Fibroblast of skin of back (primary cell): ENCODE measurements around the gene SEC14L5.
"Not testable (repeated sequence)": the region's sequence is repeated elsewhere in the genome, so short reads cannot be mapped to it uniquely, and the experiment has no call there.

ENCODE experiments used
- DNase-seq: peaks from one replicate; pipeline ENCODE4 v3.0.0-alpha.2; 2013

Gene SEC14L5

DNA sequence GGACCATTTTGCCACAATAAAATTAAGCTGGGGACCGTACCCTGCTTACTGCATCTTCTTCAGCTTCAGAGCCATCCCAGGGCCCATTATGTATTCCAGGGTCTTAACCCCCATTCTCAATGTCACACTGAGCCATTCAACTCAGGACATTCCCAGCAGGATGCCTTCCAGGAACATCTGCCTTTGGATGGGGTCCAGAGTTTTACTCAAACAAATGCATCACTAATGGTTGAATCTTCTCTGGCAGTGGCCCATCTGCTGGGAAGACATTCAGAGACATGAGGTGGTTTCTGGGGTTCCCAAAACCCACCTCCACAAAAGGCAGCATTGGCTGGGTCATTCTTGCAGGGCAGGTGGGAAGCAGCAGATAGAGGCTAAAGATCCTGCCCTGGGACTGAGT lies 3.4 kb upstream of the SEC14L5 start:
- no peak for DNase-seq

- DNase-seq, result no peak
Measured at GRCh38 chr16:4957420-4957719, 760 bp upstream of the SEC14L5 start.

GRCh38 chr16:4958510-4959438 lies 644 bp downstream of the SEC14L5 start:
- no peak for DNase-seq

DNA sequence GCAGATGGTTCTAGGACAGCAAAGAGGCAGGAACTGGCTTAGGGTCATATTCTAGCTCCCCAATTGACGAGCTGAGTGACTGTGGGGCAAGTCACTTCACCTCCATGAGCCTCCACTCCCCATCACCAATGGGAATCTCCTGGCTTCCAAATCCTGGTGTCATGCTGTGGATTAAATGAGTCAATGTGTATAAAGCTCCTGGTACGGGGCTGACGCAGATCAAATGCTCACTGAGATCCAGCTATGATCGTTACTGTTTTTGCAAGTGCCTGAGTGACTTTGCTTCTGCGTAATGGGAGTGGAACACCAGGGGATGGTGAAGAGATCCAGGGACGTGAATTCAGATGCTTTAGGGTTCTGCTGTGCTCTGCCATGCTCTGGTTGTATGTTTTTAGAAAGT lies 2.4 kb downstream of the SEC14L5 start:
- no peak for DNase-seq

DNA sequence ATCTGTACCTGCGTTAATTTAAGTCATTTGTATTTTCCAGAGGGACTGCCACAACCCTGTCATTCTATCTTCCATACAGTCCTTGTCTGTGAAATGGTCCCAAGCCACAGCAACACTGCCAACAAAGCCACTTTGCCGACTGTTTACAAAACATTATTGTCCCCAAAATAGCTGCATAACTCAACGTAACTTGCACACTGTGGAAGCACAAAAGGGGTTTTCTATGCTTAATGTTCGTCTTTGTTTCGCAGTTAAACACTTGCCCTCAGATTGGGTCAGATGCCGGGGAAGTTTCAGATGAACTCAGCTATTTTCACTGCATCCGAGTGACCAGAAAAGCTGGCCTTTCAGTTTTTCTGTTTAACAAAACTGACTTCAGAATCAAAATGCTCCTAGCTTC lies 4.6 kb downstream of the SEC14L5 start:
- no peak for DNase-seq

DNA sequence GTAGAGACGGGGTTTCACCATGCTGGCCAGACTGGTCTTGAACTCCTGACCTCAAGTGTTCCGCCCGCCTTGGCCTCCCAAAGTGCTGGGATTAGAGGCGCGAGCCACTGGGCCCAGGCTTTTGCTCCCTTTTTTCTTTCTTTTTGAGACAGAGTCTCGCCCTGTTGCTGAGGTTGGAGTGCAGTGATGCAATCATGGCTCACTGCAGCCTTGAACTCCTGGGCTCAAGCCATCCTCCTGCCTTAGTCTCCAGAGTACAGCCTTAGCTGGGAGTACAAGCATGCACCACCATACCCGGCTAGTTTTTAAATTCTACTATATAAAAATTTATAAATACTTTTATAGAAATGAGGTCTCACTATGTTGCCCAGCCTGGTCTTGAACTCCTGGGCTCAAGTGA lies 5.4 kb downstream of the SEC14L5 start:
- DNase-seq, result not testable (repeated sequence)

- DNase-seq, result no peak
Measured at GRCh38 chr16:4966736-4967453, 8.8 kb downstream of the SEC14L5 start.

DNA sequence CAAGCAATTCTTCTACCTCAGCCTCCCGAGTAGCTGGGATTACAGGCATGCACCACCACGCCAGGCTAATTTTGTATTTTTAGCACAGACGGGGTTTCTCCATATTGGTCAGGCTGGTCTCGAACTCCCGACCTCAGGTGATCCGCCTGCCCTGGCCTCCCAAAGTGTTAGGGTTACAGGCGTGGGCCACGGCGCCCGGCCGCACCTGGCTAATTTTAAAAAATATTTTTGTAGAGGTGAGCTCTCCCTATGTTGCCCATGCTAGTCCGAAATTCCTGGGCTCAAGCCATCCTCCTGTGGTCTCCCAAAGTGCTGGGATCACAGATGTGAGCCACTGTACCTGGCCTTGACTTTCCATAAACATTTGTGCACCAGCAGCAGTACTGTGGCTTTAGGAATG lies 10.1 kb downstream of the SEC14L5 start:
- DNase-seq, result not testable (repeated sequence)

DNA sequence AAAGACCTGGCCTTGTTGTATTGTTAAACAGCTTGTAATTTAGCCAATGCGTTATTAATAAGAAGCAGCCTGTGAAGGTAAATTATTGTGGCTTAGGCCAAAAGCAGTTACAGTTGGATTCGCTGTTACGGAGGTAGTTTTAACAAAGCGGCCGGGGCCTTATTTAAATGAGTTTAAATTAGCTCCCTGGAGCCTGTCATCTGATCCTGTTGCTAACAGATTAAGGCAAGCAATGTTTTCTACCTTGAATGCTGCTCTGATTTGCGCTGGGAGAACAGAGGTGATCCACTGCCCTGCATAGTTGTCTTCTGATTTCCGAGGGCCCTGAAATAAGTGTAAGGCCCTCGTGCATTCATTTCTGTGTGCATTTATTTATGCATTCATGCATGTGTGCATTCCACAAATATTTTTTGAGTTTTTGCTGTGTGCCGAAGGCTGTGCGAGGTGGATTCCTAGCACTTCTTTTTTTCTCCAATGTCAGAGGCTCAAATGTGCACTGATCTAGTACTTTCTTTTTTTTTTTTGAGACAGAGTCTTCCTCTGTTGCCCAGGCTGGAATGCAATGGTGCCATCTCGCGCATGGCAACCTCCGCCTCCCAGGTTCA lies 10.9 kb downstream of the SEC14L5 start:
- no peak for DNase-seq

DNA sequence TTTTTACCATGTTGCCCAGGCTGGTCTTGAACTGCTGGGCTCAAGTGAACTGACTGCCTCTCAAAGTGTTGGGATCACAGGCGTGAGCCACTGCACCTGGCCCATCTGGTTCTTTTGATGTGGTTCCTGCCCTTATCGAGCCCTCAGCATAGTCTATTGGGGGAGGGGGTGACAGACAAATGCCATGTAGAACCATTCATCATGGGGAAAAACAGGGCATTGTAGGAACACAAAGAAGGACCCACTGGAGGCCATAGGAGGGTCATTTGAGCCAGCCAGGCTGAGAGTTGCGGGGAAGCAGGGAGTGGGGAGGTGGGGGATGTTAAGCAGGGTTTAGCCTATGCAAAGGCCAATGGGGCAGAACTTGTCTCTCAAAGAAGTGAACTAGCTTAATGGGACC lies 11.9 kb downstream of the SEC14L5 start:
- DNase-seq, result no peak

DNA sequence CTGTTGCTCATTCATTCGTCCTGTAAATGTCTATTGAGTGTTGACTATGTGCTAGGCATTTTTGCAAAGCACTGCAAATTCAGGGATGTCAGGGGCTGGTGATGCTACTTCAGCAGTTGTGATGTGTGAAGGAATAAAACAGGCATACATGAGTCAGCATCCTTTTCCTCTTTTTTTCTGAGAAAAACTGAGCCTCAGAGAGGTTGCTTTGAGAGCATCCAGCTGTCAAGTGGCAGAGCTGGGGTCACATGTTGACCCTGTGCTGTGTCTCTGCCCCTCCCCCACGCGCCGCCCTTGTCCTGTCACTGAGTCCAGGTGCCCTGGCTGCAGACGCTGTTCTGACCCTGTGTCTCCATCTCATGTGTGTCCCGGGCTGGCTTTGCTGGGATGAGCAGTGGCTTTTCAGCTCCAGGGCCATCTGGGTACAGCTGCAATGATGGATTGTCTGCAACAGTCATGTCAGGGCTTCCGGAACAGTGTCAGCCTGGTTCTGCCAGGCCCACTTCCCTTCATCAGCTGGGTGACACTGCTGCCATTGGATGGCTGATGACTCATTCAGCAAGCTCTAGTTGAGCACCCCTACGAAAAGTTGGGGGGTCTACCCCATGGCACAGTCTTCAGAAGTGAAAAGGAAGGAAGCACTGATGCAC lies 14.9 kb downstream of the SEC14L5 start:
- DNase-seq, result no peak

- no peak for DNase-seq
Measured at GRCh38 chr16:4976079-4976478, 17.9 kb downstream of the SEC14L5 start.

DNA sequence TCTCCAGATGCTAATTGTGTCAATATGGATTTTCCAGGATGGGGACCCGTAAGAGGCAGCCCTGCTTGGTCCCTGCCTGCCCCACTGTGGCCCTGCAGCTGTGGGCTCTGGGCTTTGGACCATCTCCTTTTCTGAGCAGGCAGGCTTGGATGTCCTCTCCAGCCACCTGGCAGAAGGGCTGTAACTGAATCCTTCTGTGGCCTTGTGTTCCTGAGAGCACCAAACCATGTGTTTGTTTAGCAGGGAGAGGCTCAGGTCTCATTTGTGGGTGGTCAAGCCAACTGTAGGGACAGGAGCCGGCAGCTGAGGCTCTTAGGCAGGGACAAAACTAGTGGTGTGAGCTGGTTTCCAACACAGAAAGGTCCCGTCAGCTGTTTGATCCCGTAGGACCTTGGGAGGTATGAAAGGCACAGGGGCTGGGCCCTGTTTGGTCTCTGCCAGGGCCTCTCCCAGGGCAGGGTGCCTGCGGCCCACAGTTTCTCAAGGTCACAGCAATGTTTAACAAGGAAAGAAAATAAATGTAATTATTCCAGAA lies 18.5 kb downstream of the SEC14L5 start:
- DNase-seq, result no peak

GRCh38 chr16:4979164-4979563 lies 21.0 kb downstream of the SEC14L5 start:
- no peak for DNase-seq

DNA sequence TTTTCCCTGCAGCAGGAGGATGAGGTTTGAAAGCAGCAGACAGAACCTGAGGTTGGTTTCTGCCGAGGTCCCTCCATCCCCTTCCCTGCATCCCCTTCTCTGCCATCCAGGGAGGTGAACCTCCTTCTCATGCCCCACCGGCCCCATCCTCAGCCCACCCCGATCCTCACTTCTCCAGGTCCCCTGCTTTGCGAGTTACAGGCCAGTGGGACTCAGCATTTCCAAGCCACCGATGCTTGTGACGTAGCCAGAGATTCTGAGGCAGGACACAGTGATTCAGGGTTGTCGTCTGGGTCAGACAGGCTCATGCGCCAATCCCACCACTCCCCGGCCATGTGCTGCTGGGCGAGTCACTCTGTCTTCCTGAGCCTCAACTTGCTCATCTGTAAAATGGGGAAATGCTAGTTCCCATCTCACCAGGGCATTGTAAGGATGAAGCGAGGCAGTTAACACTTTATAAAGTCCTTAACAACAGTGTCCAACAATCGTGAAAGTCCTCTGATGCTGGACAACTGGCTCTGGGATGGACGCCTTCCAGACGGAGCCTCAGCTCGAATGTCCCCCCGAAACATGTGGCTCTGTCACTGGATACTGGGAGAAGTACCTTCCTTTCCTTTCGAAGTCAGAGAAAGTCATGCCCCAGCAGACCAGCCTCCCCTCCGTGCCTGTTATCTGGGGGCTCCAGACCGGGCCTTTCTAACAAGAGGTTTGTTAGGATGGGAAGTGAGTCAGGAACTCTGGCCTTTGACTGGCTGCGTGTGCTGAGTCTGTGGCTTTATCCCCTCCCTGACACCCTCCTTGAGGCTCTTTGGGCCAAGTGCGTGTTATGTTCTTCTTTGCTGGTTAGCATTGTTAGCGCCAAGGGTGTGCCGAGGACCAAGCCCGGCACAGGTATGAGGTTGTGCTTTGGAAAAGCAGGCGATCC lies 21.9 kb downstream of the SEC14L5 start:
- no peak for DNase-seq

DNA sequence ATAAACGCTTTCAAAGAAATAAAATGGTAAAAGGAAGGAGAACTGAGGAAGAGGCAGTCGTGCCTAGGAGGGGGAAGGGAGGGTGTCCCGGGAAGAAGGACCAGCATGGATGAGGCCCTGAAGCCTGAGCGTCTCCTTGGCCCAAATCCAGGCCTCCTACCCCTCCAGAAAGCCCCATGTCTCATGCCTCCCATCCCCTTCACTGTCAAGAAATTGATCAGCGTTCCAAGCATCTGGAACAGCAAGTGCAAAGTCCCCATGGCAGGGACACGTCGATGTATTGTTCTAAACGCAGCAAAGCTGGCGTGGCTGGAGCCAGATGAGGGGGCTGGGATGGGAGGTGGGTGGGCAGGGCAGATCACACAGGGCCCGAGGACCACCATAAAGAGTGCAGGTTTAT lies 22.6 kb downstream of the SEC14L5 start:
- no peak for DNase-seq

DNA sequence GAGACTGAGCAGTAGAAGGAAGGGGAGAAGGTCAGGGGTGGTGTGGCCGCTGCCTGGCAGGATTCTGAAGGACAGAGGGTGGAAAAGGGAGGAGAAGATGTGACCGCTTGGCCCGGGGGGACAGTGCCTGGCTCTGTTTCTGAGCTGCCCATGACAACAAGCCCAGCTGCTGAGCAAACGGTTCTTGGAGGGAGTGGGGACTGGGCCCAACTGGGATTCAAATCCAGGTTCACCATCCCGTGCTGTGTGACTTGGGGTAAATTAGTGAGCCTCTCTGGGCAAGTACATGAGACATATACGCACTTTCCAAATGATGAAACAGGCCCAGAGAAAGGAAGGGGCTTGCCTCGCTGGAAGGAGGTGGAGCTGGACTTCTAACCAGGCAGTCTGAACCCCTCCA lies 23.3 kb downstream of the SEC14L5 start:
- DNase-seq, result no peak

GRCh38 chr16:4982056-4982867 lies 24.1 kb downstream of the SEC14L5 start:
- DNase-seq, result no peak

- no peak for DNase-seq
Measured at GRCh38 chr16:4984174-4984990, 26.3 kb downstream of the SEC14L5 start.

- DNase-seq, result no peak
Measured at GRCh38 chr16:4987250-4987579, 29.1 kb downstream of the SEC14L5 start.
